ENCODE results near the gene EMILIN1. TPM values are rescaled to one million over a fixed set of nuclear protein-coding genes. Genes with fewer than 3 reads are reported as not detected.

The EMILIN1 gene
- total and polyA plus RNA-seq, 2 of the 8 experiments (the other 6 are each of a cell fraction or from before 2014, with no cell fraction given), result 1.9 to 3.0 TPM

DNA sequence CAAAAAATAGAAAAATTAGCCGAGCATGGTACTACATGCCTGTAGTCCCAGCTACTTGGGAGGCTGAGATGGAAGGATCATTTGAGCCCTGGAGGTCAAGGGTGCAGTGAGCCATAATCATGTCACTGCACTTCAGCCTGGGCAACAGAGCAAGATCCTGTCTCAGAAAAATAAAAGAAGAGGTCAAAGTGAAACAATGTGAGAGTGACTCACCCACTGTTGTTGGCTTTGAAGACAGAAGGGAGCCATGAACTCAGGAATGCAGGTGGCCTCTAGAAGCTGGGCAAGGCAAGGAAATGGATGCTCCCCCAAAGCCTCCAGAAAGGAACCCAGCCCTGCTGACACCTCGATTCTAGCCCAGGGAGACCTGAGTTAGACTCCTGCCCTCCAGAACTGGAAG lies 49.4 kb upstream of the EMILIN1 start:
- Histone ChIP-seq H4K20me1 (replicated peaks in 1 of 2; ENCODE audit: control insufficient read depth in 1 of 2, insufficient read depth in 2 of 2, low read length in 2 of 2) (peaks cover 0 to 4% of the 10 kb centered on the region in 2 experiments), H4K8ac (ENCODE audit: extremely low read depth, insufficient read depth, low read length) (no peak overlapping the region), H3K14ac (ENCODE audit: insufficient read length) (no peak overlapping the region), H3K79me1 (ENCODE audit: low read depth, low read length) (peaks cover 2% of the 10 kb centered on the region; the same call in 1 of the 2 replicates), H3K79me2 (ENCODE audit: control insufficient read depth in 1 of 2, insufficient read depth in 2 of 2, low read length in 2 of 2) (peaks cover 0 to 9% of the 10 kb centered on the region in 2 experiments; a peak in 1 of 4 replicates), H2AK5ac (ENCODE audit: low read depth, low read length) (no peak overlapping the region), H4K91ac (replicated peaks; ENCODE audit: insufficient read length, low read length) (no peak overlapping the region), H3K4me2 (ENCODE audit: insufficient read depth in 1 of 2, low read depth in 2 of 2, low read length in 2 of 2) (no peak overlapping the region), H3K27me3 (replicated peaks in 1 of 4; ENCODE audit: control insufficient read depth in 3 of 4, extremely low read depth in 1 of 4, insufficient read depth in 3 of 4, low read length in 3 of 4) (no peaks in the 10 kb centered on the region), H3K27ac (ENCODE audit: low read depth, low read length) (no peak overlapping the region), H3K9me3 (ENCODE audit: insufficient read depth in 2 of 2, low read depth in 1 of 2, low read length in 1 of 2) (no peaks in the 10 kb centered on the region), H3K18ac (ENCODE audit: extremely low read depth, low read length) (no peak overlapping the region), H2BK120ac (replicated peaks; ENCODE audit: low read depth, low read length) (no peak overlapping the region), H4K5ac (ENCODE audit: insufficient read length, low read depth, low read length) (no peak overlapping the region), H3K56ac (replicated peaks; ENCODE audit: insufficient read length, low read depth, low read length) (no peak overlapping the region), H3K23me2 (ENCODE audit: low read depth, low read length) (peaks cover 4% of the 10 kb centered on the region), H3K4ac (replicated peaks; ENCODE audit: insufficient read length, low read depth, low read length) (no peak overlapping the region), H2AFZ (ENCODE audit: low read length) (no peak overlapping the region), H3K9ac (replicated peaks in 1 of 4; ENCODE audit: extremely low read depth in 1 of 4, low read depth in 3 of 4, low read length in 3 of 4) (no peak overlapping the region), H3K36me3 (ENCODE audit: control insufficient read depth in 2 of 4, insufficient read depth in 4 of 4, low read length in 3 of 4) (peaks cover 0 to 6% (median 3%) of the 10 kb centered on the region in 4 experiments; a peak in 3 of 8 replicates), H2BK5ac (ENCODE audit: low read depth, low read length) (no peak overlapping the region), H3K4me1 (replicated peaks in 1 of 4; ENCODE audit: control insufficient read depth in 3 of 4, insufficient read depth in 4 of 4, low read length in 3 of 4) (peaks cover 0 to 6% (median under 1%) of the 10 kb centered on the region in 4 experiments; a peak in 3 of 7 replicates), H3K4me3 (ENCODE audit: extremely low read depth in 1 of 4, insufficient read depth in 2 of 4, low read depth in 3 of 4, low read length in 4 of 4) (no peak overlapping the region), H2BK12ac (ENCODE audit: low read depth, low read length) (no peak overlapping the region), H3K23ac (ENCODE audit: insufficient read length) (no peak overlapping the region), H2BK15ac (ENCODE audit: low read length) (no peak overlapping the region), H2BK20ac (ENCODE audit: low read length) (no peak overlapping the region)
- POLR2A ChIA-PET (ENCODE audit: partially characterized antibody), result interaction anchor here (2.4 kb wide), 2 partner anchors 11 to 22 kb away, joined by 5 to 7 read pairs; partner anchors contain the start of gene AGBL5
- TF ChIP-seq SP4 (IDR thresholded peaks at IDR 0.05; ENCODE audit: low read length) (no peak), CTBP2 (IDR thresholded peaks at IDR 0.05; ENCODE audit: borderline replicate concordance, insufficient read depth, insufficient read length, low read length) (no peak), YY1 (IDR thresholded peaks at IDR 0.05; ENCODE audit: low read depth, low read length) (no peak), TCF12 (IDR thresholded peaks at IDR 0.05; ENCODE audit: low read depth, low read length) (no peak), TBP (IDR thresholded peaks at IDR 0.05; ENCODE audit: low read depth, low read length) (no peak), ZNF274 (IDR thresholded peaks at IDR 0.05; ENCODE audit: borderline replicate concordance, extremely low read depth, low read length) (no peak), SIRT6 (IDR thresholded peaks at IDR 0.05; ENCODE audit: low read length) (no peak), EGR1 (IDR thresholded peaks at IDR 0.05; ENCODE audit: borderline replicate concordance, low read depth, low read length) (no peak), FOSL1 (IDR thresholded peaks at IDR 0.05; ENCODE audit: insufficient read depth, low read depth, low read length) (no peak)
- CTCF ChIA-PET (ENCODE audit: partially characterized antibody), result interaction anchor here (0.7 to 0.9 kb wide), 2 partner anchors 12 to 33 kb away, joined by 3 to 4 read pairs; no protein-coding TSS in a partner anchor
- WGBS, 2 experiments (ENCODE audit: extremely low coverage in 1 of 2, insufficient coverage in 1 of 2, insufficient read length in 1 of 2, insufficient replicate concordance in 2 of 2, low coverage in 1 of 2, low lambda C conversion rate in 2 of 2, missing lambda C conversion rate in 1 of 2), result 90% methylated on average over 2 of the region's 2 CpGs; no CpG with 5 or more reads in 1 of the 2 experiments
- no peak for DNase-seq (ENCODE audit: low read depth in 1 of 2, low spot score in 2 of 2)
- FAIRE-seq, result no peak

Measured in H1 (cell line).